ENCODE measurements around the gene RUSC1.
A peak's percentile ranks its signal among the peaks of the same experiment; 100 is the strongest.

The RUSC1 gene

GRCh38 chr1:155297384-155297783 is 23.3 kb upstream of the RUSC1 start:
- H3K27ac ChIP-seq (ENCODE audit: low read length), result no peak overlapping the region
- H3K9me3 ChIP-seq (ENCODE audit: control insufficient read depth in 1 of 2, low read length in 2 of 2), result no peaks in the 10 kb centered on the region
- H3K4me1 ChIP-seq (ENCODE audit: control insufficient read depth in 1 of 2, insufficient read depth in 2 of 2, low read length in 2 of 2), result peaks cover 0 to 9% of the 10 kb centered on the region in 2 donors
- no peak overlapping the region for H3K4me3 ChIP-seq (ENCODE audit: low read depth in 1 of 2, low read length in 2 of 2)
- H3K27me3 ChIP-seq (ENCODE audit: low read depth, low read length), result peaks cover 19% of the 10 kb centered on the region
- no peaks in the 10 kb centered on the region for H3K36me3 ChIP-seq (ENCODE audit: control insufficient read depth in 1 of 2, insufficient read depth in 2 of 2, low read length in 2 of 2)

GRCh38 chr1:155300024-155300423 is 20.7 kb upstream of the RUSC1 start:
- Histone ChIP-seq H3K27me3 (ENCODE audit: low read depth, low read length) (peaks cover 10% of the 10 kb centered on the region), H3K9me3 (ENCODE audit: control insufficient read depth in 1 of 2, low read length in 2 of 2) (no peaks in the 10 kb centered on the region), H3K27ac (ENCODE audit: low read length) (no peak overlapping the region), H3K4me1 (ENCODE audit: control insufficient read depth in 1 of 2, insufficient read depth in 2 of 2, low read length in 2 of 2) (peaks cover 0 to 6% of the 10 kb centered on the region in 2 donors), H3K36me3 (ENCODE audit: control insufficient read depth in 1 of 2, insufficient read depth in 2 of 2, low read length in 2 of 2) (no peaks in the 10 kb centered on the region), H3K4me3 (ENCODE audit: low read depth in 1 of 2, low read length in 2 of 2) (no peak overlapping the region)

GRCh38 chr1:155300553-155301329 is 20.0 kb upstream of the RUSC1 start:
- Histone ChIP-seq H3K27me3 (ENCODE audit: low read depth, low read length) (peaks cover 4% of the 10 kb centered on the region), H3K27ac (ENCODE audit: low read length) (no peak overlapping the region), H3K9me3 (ENCODE audit: control insufficient read depth in 1 of 2, low read length in 2 of 2) (no peaks in the 10 kb centered on the region), H3K4me1 (ENCODE audit: control insufficient read depth in 1 of 2, insufficient read depth in 2 of 2, low read length in 2 of 2) (no peaks in the 10 kb centered on the region), H3K4me3 (ENCODE audit: low read depth in 1 of 2, low read length in 2 of 2) (no peak overlapping the region), H3K36me3 (ENCODE audit: control insufficient read depth in 1 of 2, insufficient read depth in 2 of 2, low read length in 2 of 2) (no peaks in the 10 kb centered on the region)

GRCh38 chr1:155301342-155301841 is 19.3 kb upstream of the RUSC1 start, which contains the start of gene PKLR:
Gene PKLR (minus strand): TSS chr1:155301438. CDS start chr1:155301395, 43 bp downstream.
- no peak within 1 kb of the TSS for H3K27ac ChIP-seq (ENCODE audit: low read length)
- H3K4me1 ChIP-seq (ENCODE audit: control insufficient read depth in 1 of 2, insufficient read depth in 2 of 2, low read length in 2 of 2), result no peaks in the 10 kb centered on the region
- H3K27me3 ChIP-seq (ENCODE audit: low read depth, low read length), result no peaks in the 10 kb centered on the region
- no peaks in the 10 kb centered on the region for H3K9me3 ChIP-seq (ENCODE audit: control insufficient read depth in 1 of 2, low read length in 2 of 2)
- no peak within 1 kb of the TSS for H3K4me3 ChIP-seq (ENCODE audit: low read depth in 1 of 2, low read length in 2 of 2)
- H3K36me3 ChIP-seq (ENCODE audit: control insufficient read depth in 1 of 2, insufficient read depth in 2 of 2, low read length in 2 of 2), result no peaks in the 10 kb centered on the region

- Histone ChIP-seq H3K36me3 (ENCODE audit: control insufficient read depth in 1 of 2, insufficient read depth in 2 of 2, low read length in 2 of 2) (no peaks in the 10 kb centered on the region), H3K4me1 (ENCODE audit: control insufficient read depth in 1 of 2, insufficient read depth in 2 of 2, low read length in 2 of 2) (peaks cover 0 to 6% of the 10 kb centered on the region in 2 donors), H3K27me3 (ENCODE audit: low read depth, low read length) (no peaks in the 10 kb centered on the region), H3K4me3 (ENCODE audit: low read depth in 1 of 2, low read length in 2 of 2) (no peak overlapping the region), H3K9me3 (ENCODE audit: control insufficient read depth in 1 of 2, low read length in 2 of 2) (no peaks in the 10 kb centered on the region), H3K27ac (ENCODE audit: low read length) (no peak overlapping the region)
Measured at GRCh38 chr1:155304558-155305063, 16.1 kb upstream of the RUSC1 start.

GRCh38 chr1:155305881-155306391 is 14.8 kb upstream of the RUSC1 start:
- Histone ChIP-seq H3K27ac (ENCODE audit: low read length) (no peak overlapping the region), H3K9me3 (ENCODE audit: control insufficient read depth in 1 of 2, low read length in 2 of 2) (no peaks in the 10 kb centered on the region), H3K36me3 (ENCODE audit: control insufficient read depth in 1 of 2, insufficient read depth in 2 of 2, low read length in 2 of 2) (no peaks in the 10 kb centered on the region), H3K4me3 (ENCODE audit: low read depth in 1 of 2, low read length in 2 of 2) (no peak overlapping the region), H3K4me1 (ENCODE audit: control insufficient read depth in 1 of 2, insufficient read depth in 2 of 2, low read length in 2 of 2) (peaks cover 0 to 14% of the 10 kb centered on the region in 2 donors), H3K27me3 (ENCODE audit: low read depth, low read length) (no peaks in the 10 kb centered on the region)

- Histone ChIP-seq H3K4me3 (ENCODE audit: low read depth in 1 of 2, low read length in 2 of 2) (no peak overlapping the region), H3K4me1 (ENCODE audit: control insufficient read depth in 1 of 2, insufficient read depth in 2 of 2, low read length in 2 of 2) (peaks cover 0 to 14% of the 10 kb centered on the region in 2 donors), H3K27me3 (ENCODE audit: low read depth, low read length) (no peaks in the 10 kb centered on the region), H3K9me3 (ENCODE audit: control insufficient read depth in 1 of 2, low read length in 2 of 2) (no peaks in the 10 kb centered on the region), H3K27ac (ENCODE audit: low read length) (no peak overlapping the region), H3K36me3 (ENCODE audit: control insufficient read depth in 1 of 2, insufficient read depth in 2 of 2, low read length in 2 of 2) (peaks cover 2 to 4% of the 10 kb centered on the region in 2 donors)
Measured at GRCh38 chr1:155307247-155307740, 13.4 kb upstream of the RUSC1 start.

GRCh38 chr1:155308493-155309422 is 11.9 kb upstream of the RUSC1 start, which contains the start of gene FDPS:
Gene FDPS (plus strand): TSS chr1:155308866. CDS start chr1:155309790, 924 bp downstream.
- Histone ChIP-seq H3K27me3 (ENCODE audit: low read depth, low read length) (no peaks in the 10 kb centered on the region), H3K36me3 (ENCODE audit: control insufficient read depth in 1 of 2, insufficient read depth in 2 of 2, low read length in 2 of 2) (peaks cover 9 to 11% of the 10 kb centered on the region in 2 donors), H3K4me3 (ENCODE audit: low read depth in 1 of 2, low read length in 2 of 2) (peak within 1 kb of the TSS; percentile 95 to 98), H3K9me3 (ENCODE audit: control insufficient read depth in 1 of 2, low read length in 2 of 2) (no peaks in the 10 kb centered on the region), H3K4me1 (ENCODE audit: control insufficient read depth in 1 of 2, insufficient read depth in 2 of 2, low read length in 2 of 2) (peaks cover 0 to 14% of the 10 kb centered on the region in 2 donors), H3K27ac (ENCODE audit: low read length) (peak within 1 kb of the TSS; percentile 96)

- peak overlapping the region; percentile 96 for H3K27ac ChIP-seq (ENCODE audit: low read length)
- H3K27me3 ChIP-seq (ENCODE audit: low read depth, low read length), result no peaks in the 10 kb centered on the region
- H3K4me3 ChIP-seq (ENCODE audit: low read depth in 1 of 2, low read length in 2 of 2), result peak overlapping the region; percentile 95 to 98
- H3K36me3 ChIP-seq (ENCODE audit: control insufficient read depth in 1 of 2, insufficient read depth in 2 of 2, low read length in 2 of 2), result peaks cover 9 to 11% of the 10 kb centered on the region in 2 donors
- H3K4me1 ChIP-seq (ENCODE audit: control insufficient read depth in 1 of 2, insufficient read depth in 2 of 2, low read length in 2 of 2), result peaks cover 0 to 14% of the 10 kb centered on the region in 2 donors
- H3K9me3 ChIP-seq (ENCODE audit: control insufficient read depth in 1 of 2, low read length in 2 of 2), result no peaks in the 10 kb centered on the region
Measured at GRCh38 chr1:155309423-155310021, 11.2 kb upstream of the RUSC1 start.

GRCh38 chr1:155313261-155313660 is 7.4 kb upstream of the RUSC1 start:
- peaks cover 13 to 14% of the 10 kb centered on the region in 2 donors for H3K36me3 ChIP-seq (ENCODE audit: control insufficient read depth in 1 of 2, insufficient read depth in 2 of 2, low read length in 2 of 2)
- H3K9me3 ChIP-seq (ENCODE audit: control insufficient read depth in 1 of 2, low read length in 2 of 2), result no peaks in the 10 kb centered on the region
- no peaks in the 10 kb centered on the region for H3K27me3 ChIP-seq (ENCODE audit: low read depth, low read length)
- H3K4me1 ChIP-seq (ENCODE audit: control insufficient read depth in 1 of 2, insufficient read depth in 2 of 2, low read length in 2 of 2), result peaks cover 0 to 14% of the 10 kb centered on the region in 2 donors
- H3K4me3 ChIP-seq (ENCODE audit: low read depth in 1 of 2, low read length in 2 of 2), result no peak overlapping the region
- no peak overlapping the region for H3K27ac ChIP-seq (ENCODE audit: low read length)
